Heart right ventricle (tissue), 16 donors: ENCODE data around the gene CRYBG1. TPM values are rescaled to one million over a fixed set of nuclear protein-coding genes. Genes with fewer than 3 reads are reported as not detected.

ENCODE experiments used
- ATAC-seq, 8 donors: fragments of 200-7000 bp; cut with Tn5 transposase; one replicate each; pipeline ENCODE4 v1.9.1; 2020; ENCODE audit warnings: mild to moderate bottlenecking in 8 of 8, moderate library complexity in 8 of 8, moderate number of reproducible peaks in 1 of 8
- DNase-seq, 2 donors: peaks; one replicate each; pipeline ENCODE4 v3.0.0-alpha.2; 2020
- H3K27ac ChIP-seq, 10 donors: fragments of 200-600 bp; sonication (generic) in 2 of 10; one replicate each; pipeline versions ENCODE4 v1.5.0 to v1.8.0; 2020 to 2022; ENCODE audit warnings: mild to moderate bottlenecking in 3 of 10
- H3K27me3 ChIP-seq, 7 donors: fragments of 200-600 bp; one replicate each; pipeline ENCODE4 v1.8.0; 2021 to 2022; ENCODE audit warnings: mild to moderate bottlenecking in 2 of 7
- H3K36me3 ChIP-seq, 9 donors: fragments of 200-600 bp; sonication (generic) in 1 of 9; one replicate each; pipeline versions ENCODE4 v1.5.0 to v1.8.0; 2020 to 2022; ENCODE audit warnings: mild to moderate bottlenecking in 2 of 9
- H3K4me1 ChIP-seq, 9 donors: fragments of 200-600 bp; sonication (generic) in 1 of 9; one replicate each; pipeline versions ENCODE4 v1.5.0 to v1.8.0; 2020 to 2022; ENCODE audit warnings: mild to moderate bottlenecking in 4 of 9
- H3K4me3 ChIP-seq, 10 donors: fragments of 200-600 bp; sonication (generic) in 2 of 10; one replicate each; pipeline versions ENCODE4 v1.5.0 to v1.8.0; 2020 to 2022; ENCODE audit warnings: mild to moderate bottlenecking in 7 of 10, moderate library complexity in 2 of 10
- H3K9me3 ChIP-seq, 11 donors: fragments of 200-600 bp in 10 of 11; sonication (generic) in 2 of 11; one replicate each; pipeline versions ENCODE4 v1.5.0 to v1.8.0; 2013 to 2022; ENCODE audit warnings: mild to moderate bottlenecking in 2 of 11, control low read depth in 1 of 11, moderate library complexity in 1 of 11
- CTCF ChIP-seq, 9 donors: fragments of 200-600 bp; sonication (generic) in 2 of 9; IDR thresholded peaks; one replicate each; pipeline versions ENCODE4 v1.5.0 to v1.8.0; 2021 to 2022; ENCODE audit warnings: antibody characterized with exemption in 9 of 9, mild to moderate bottlenecking in 5 of 9, moderate library complexity in 1 of 9
- WGBS, 2 donors: extraction: QIAGEN DNeasy Blood & Tissue Kit; methylation state at CpG; one replicate each; pipeline ENCODE4 v1.1.7; 2013; ENCODE audit warnings: inconsistent platforms in 1 of 2; 5-methylcytosine and 5-hydroxymethylcytosine counted together
- intact Hi-C, 10 donors: fragments of 100-400 bp; cut with DNase I; formaldehyde crosslinking; loops; one replicate each; pipeline versions ENCODE4 v1.11.1 to v1.14.2; 2022
- polyA plus RNA-seq, 2 donors: library from polyadenylated mRNA; stranded (reverse); fragments of 200-250 nt; gene quantifications; one replicate each; pipeline ENCODE4 v1.2.3, GENCODE V29; 2013
- total RNA-seq, 10 donors: library from RNA; stranded (reverse); fragmentation: NEBNext Ultra II Directional in 3 of 10; extraction: Animal tissue kit (Norgen Biotek cat#: 25700) in 3 of 10; gene quantifications; one replicate each; pipeline versions ENCODE4 v1.2.1 to v1.2.4, GENCODE V29; 2021 to 2023
- donor health status: Arrhythmogenic right ventricular cardiomyopathy.
- donor health status: ischemic (EF 13 %, LVEDD 7.1; RV severe dilation, severe dysfunction).
- donor health status: healthy with polysubstance abuse.
- donor health status: DM: no; HTN: yes; CAD: no.
- donor health status: DM: no; HTN: no; CAD: no.
- donor health status: ischemic (EF 25% LVEDD 6.9; RV normal size, moderate dysfunction).
- donor health status: ischemic (EF 25% LVEDD 5.7; RV mildly dilated, moderate dysfunction).
- donor health status: healthy.
- donor health status: DM: yes; HTN: yes; CAD: no.
- donor health status: Ischemic cardiomyopathy.
- donor health status: ischemic (EF 35%, LVEDD 5.7; RV mildly dilated, moderate dysfunction).
- donor health status: nonischemic (EF 11% LVEDD 7.7; RV severe dilation, severe dysfunction).
- donor health status: DM: yes; HTN: yes; CAD: no.
- donor health status: PGD.
- donor health status: ischemic (EF 29% LVEDD 5.4; RV normal size, mild dysfunction).
- donor health status: nonischemic (EF 23%, LVEDD 6.1; RV moderate dilation, normal function).

CRYBG1 gene
- total and polyA plus RNA-seq, 12 donors: 0.64 to 9.4 (median 1.5) TPM

DNA sequence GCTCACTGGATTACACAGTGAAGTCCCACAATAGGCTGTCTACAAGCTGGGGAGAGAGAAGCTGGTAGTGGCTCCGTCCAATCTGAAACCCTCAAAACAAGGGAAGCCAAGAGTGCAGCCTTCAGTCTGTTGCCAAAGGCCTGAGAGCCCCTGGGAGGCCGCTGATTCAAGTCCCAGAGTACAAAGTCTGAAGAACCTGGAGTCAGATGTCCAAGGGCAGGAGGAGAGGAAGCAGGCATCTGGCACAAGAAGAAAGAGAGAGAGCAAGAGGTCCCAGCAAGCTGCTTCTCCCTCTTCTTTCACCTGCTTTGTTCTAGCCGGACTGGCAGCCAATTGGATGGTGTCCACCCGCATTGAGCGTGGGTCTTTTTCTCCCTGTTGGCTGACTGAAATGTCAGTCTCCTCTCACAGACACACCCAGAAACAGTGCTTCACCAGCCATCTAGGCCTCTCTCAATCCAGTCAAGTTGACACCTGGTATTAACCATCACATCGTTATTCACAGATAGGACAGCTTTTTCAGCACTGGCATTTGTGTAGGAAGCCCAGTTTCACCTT is 51.2 kb downstream of the CRYBG1 start:
- no peak overlapping the region for H3K4me3 ChIP-seq
- intact Hi-C loops: no loop called here
- no peaks in the 10 kb centered on the region for H3K4me1 ChIP-seq
- H3K27me3 ChIP-seq: peaks cover 0 to 10% (median 6%) of the 10 kb centered on the region in 7 donors
- H3K9me3 ChIP-seq: peaks cover 0 to 8% (median 0%) of the 10 kb centered on the region in 11 donors
- 73 to 81% methylated on average over 6 of the region's 6 CpGs for WGBS, 2 donors
- no peaks in the 10 kb centered on the region for H3K36me3 ChIP-seq
- no peak for TF ChIP-seq CTCF (IDR thresholded peaks at IDR 0.05)
- DNase-seq (no peak), ATAC-seq (no peak)
- H3K27ac ChIP-seq: no peak overlapping the region

DNA sequence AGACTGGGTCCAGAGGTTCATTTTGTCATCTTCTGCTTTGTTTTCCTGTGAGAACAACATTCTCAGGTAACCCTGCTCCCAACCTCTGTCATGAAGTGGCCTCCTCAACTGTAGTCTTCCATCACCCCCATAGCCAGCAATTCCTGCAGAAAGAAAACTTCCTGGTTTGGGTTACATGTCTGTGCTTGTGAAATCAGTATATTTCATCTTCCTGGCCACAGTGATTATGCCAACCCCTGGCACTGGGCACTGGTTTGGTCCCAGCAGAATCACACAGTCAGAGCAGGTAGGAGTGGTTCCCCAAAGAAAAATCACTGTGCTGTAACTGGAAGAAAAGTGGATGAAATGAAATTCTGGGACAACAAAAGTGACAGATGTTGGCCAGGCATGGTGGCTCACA is 52.5 kb downstream of the CRYBG1 start:
- Histone ChIP-seq H3K4me1 (no peaks in the 10 kb centered on the region), H3K27ac (no peak overlapping the region), H3K4me3 (no peak overlapping the region), H3K9me3 (peaks cover 0 to under 1% (median 0%) of the 10 kb centered on the region in 11 donors), H3K27me3 (peaks cover 0 to 13% (median 6%) of the 10 kb centered on the region in 7 donors), H3K36me3 (no peaks in the 10 kb centered on the region)
- intact Hi-C loops: no loop called here
- ATAC-seq: no peak
- no peak for DNase-seq
- TF ChIP-seq CTCF (IDR thresholded peaks at IDR 0.05): no peak

DNA sequence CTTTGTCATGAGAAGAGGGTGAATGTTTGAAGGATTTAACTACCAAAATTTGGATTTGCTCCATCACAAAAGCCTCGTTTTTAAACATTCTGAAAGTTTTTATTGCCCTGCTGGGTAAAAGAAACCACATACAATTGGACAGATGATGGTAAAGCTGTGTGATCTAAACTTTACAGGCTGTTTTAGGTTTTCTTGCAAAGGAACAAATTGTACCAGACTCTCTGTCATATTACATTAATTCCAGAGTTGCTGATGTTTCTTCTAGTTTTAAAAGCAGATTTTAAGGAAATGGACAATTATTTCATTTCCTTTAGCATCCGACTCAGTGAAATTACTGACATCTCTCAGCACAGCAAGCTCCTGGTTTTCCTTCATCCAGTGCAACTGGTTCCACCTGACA is 53.2 kb downstream of the CRYBG1 start:
- Histone ChIP-seq H3K4me3 (no peak overlapping the region), H3K4me1 (no peaks in the 10 kb centered on the region), H3K27ac (no peak overlapping the region), H3K36me3 (no peaks in the 10 kb centered on the region), H3K9me3 (no peaks in the 10 kb centered on the region), H3K27me3 (peaks cover 0 to 16% (median 6%) of the 10 kb centered on the region in 7 donors)
- ATAC-seq: no peak
- no peak for DNase-seq
- no peak for TF ChIP-seq CTCF (IDR thresholded peaks at IDR 0.05)
- whole genome bisulfite sequencing, 2 donors: 41 to 45% methylated on average over 2 of the region's 2 CpGs
- intact Hi-C loops: no loop called here

GRCh38 chr6:106415921-106416320 is 55.4 kb downstream of the CRYBG1 start:
- Histone ChIP-seq H3K36me3 (no peaks in the 10 kb centered on the region), H3K4me1 (no peaks in the 10 kb centered on the region), H3K4me3 (no peak overlapping the region), H3K9me3 (no peaks in the 10 kb centered on the region), H3K27ac (no peak overlapping the region), H3K27me3 (peaks cover 0 to 23% (median 5%) of the 10 kb centered on the region in 7 donors)
- TF ChIP-seq CTCF (IDR thresholded peaks at IDR 0.05): no peak
- intact Hi-C loops: no loop called here
- DNase-seq (no peak), ATAC-seq (no peak)
- WGBS, 2 donors: 63 to 66% methylated on average over 4 of the region's 4 CpGs
